AG09309 (cell line): ENCODE results near the gene DNAJB8.

Source experiments
- DNase-seq: peaks from one replicate; pipeline ENCODE4 v3.0.0-alpha.2; 2010; ENCODE audit warnings: low read depth
- H3K4me3 ChIP-seq: 2 replicates; pipeline ENCODE4 v1.5.1; 2011; ENCODE audit warnings: mild to moderate bottlenecking, low read depth, low read length, moderate library complexity; ENCODE audit not compliant: control insufficient read depth
- TF ChIP-seq, protein P1 (sequence below): IDR thresholded peaks from 2 replicates; pipeline ENCODE4 v1.5.1; 2011; ENCODE audit warnings: mild to moderate bottlenecking, low read depth, low read length, inconsistent platforms; ENCODE audit not compliant: insufficient read depth, control insufficient read depth; ENCODE audit errors: missing control alignments

Gene DNAJB8

DNA sequence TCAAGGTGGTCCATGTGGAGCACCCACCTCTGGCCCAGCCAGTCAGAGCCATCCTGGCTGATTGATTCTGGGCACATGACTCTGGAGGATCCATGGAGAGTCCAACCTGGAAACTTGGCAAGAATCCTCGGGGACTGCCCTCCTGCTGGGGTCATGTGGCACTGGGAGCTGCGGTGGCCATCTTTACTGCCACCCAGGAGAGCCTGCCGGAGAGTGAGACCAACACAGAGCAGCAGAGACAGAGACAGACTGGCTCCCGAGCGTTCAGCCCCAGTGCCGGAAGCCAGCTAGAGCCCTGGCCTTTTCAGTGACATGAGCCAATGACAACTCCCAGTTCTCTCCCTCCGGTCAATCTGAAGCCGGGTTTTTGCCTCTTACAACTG, 37.8 kb upstream of the DNAJB8 start:
- H3K4me3 ChIP-seq = no peak overlapping the region
- no peak for DNase-seq
- TF ChIP-seq, protein P1, sequence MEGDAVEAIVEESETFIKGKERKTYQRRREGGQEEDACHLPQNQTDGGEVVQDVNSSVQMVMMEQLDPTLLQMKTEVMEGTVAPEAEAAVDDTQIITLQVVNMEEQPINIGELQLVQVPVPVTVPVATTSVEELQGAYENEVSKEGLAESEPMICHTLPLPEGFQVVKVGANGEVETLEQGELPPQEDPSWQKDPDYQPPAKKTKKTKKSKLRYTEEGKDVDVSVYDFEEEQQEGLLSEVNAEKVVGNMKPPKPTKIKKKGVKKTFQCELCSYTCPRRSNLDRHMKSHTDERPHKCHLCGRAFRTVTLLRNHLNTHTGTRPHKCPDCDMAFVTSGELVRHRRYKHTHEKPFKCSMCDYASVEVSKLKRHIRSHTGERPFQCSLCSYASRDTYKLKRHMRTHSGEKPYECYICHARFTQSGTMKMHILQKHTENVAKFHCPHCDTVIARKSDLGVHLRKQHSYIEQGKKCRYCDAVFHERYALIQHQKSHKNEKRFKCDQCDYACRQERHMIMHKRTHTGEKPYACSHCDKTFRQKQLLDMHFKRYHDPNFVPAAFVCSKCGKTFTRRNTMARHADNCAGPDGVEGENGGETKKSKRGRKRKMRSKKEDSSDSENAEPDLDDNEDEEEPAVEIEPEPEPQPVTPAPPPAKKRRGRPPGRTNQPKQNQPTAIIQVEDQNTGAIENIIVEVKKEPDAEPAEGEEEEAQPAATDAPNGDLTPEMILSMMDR = no peak

DNA sequence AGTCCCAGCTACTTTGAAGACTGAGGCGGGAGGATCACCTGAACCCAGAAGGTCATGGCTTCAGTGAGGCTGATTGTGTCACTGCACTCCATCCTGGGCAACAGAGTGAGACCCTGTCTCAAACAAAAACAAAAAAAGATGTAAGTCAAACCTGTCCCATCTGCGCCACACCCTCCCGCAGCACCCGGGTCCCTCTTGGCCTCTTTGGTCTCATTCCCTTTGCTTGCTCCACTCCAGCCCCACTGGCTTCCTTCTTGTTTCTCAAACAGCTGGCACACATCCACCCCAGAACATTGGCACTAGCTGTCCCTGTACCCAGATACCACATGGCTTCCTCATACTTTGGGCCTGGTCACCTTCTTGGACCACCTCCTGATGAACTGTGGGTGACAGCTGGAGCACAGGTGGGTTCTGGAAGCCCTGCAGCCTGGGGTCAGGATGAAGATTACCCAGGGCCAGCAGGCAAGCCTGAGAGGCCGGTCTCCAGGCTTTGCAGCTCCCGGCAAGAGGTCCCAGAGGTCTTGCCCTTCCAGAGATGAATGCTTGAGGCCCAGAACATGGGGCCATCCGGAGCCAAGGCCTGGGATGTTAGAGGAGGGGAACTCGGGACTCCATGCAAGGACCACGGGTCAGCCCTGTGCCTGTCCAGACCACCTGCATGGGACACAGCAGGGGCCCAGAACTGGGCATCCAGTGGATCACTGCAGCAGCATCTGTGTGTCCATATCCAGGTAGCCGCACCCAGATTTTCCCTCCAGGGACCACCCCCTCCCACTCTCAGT, 37.3 kb upstream of the DNAJB8 start:
- H3K4me3 ChIP-seq = no peak overlapping the region
- TF ChIP-seq, protein P1 = no peak
- DNase-seq = no peak

DNA sequence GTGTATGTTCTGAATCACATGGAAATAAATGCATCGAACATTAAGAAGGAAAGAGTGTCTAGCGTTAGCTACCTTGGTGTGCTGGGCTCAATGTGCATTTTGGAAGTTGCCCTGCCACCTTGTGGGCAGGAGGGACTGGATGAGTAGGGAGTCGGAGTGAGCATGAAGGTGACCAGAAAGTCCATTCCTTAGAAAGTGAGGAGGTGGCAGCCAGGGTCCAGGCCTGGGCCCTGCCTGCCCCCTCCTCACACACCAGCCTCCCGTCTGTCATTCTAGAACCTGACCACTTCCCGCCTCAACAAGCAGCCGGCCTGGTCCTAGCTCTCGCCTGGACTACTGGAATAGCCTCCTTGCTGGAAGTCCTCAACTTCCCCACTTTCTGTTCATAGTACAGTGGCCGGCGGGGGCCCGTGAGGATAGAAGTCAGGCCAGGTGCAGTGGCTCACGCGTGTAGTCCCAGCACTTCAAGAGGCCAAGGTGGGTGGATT, 36.5 kb upstream of the DNAJB8 start:
- TF ChIP-seq, protein P1 = peak; percentile 33
- DNase-seq = no peak
- no peak overlapping the region for H3K4me3 ChIP-seq

DNA sequence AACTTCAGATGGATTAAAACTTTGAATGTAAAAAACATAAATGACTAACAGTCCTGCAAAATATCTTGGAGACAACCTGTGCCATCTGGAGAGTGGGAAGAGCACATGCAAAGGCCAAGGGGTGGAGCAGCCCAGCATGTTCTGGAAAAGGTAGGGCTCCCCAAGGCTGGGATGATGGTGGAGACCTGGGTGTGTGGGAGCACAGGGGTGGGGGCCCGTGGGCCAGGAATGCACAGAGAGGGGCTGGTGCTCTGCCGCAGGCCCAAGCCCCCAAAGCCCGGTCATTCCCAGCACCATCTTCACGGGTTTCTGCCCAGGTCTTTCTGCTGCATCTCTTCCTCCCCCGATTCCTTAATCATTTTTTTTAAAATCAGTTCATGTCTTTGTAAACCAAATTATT, 36.0 kb upstream of the DNAJB8 start:
- TF ChIP-seq, protein P1 = no peak
- H3K4me3 ChIP-seq = no peak overlapping the region
- no peak for DNase-seq

DNA sequence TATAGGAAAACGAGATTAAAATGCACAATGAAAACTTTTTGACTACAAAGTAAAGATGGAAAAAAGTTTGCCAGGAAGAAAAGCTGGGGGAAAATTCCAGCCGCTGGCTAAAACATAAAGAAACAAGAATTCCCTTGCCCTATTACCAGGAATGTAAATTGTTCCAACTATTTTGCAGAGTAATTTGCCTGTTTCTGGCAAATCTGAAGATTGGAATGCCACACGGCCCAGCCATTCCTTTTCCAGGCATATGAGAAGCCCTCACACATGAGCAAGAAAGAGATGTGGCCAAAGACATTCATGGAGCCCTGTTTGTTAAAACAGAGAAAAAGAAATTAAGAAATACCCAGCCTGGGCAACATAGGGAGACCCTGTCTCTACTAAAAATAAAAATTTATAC, 34.7 kb upstream of the DNAJB8 start:
- TF ChIP-seq, protein P1 = no peak
- H3K4me3 ChIP-seq = no peak overlapping the region
- no peak for DNase-seq

DNA sequence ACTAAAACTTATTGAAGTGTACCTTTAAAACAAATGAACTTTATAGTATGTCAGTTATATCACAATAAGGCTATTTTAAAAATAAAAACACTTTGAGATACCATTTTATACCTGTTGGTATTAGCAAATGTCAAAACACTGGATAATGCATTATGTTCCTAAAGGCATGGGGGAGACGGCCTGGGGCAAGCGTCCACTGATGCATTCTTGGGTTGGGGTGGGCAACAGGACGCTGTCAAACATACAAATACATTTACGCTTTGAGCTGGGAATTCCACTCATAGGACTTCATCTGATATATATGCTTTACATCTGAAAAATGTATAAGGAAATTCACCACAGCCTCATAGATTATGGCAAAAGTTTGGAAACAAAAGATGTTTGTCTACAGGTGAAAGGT, 33.9 kb upstream of the DNAJB8 start:
- no peak overlapping the region for H3K4me3 ChIP-seq
- TF ChIP-seq, protein P1 = no peak
- DNase-seq = no peak

DNA sequence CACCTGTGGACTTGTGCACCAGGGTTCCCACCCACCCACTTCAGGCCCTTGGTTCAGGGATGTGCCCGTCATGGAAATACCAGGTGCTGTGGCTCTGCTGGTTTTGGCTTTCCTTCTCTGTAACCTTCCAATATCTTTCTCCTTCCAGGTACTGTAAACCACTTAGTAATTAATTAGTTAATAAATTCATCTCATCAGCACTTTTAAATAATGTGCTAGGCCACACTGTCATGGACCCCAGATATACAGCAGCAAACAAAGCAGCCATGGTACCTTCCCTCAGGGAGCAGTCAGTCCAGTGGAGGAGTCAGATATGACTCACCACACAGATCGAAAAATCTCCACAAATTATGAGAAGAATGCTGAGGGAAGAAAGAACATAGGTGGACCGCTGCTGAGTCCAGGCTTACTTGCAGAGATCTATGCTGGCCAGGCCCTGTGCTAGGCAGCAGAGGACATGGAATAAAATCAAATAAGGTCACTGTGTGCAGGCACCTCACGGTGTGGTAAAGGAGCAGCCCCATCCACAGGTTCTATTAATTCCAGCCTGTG, 33.1 kb upstream of the DNAJB8 start:
- no peak overlapping the region for H3K4me3 ChIP-seq
- DNase-seq = no peak
- TF ChIP-seq, protein P1 = no peak
